Testis (tissue), 3 donors: Measurements from ENCODE around the gene DRAXIN. TPM values are rescaled to one million over a fixed set of nuclear protein-coding genes. Genes with fewer than 3 reads are reported as not detected.

Experiments used
- polyA plus RNA-seq: library from polyadenylated mRNA; stranded (reverse); fragments of 350-450 nt; fragmentation: Illumina TruSeq; extraction: RNeasy Lipid Tissue Mini Kit (QIAGEN cat#74804); gene quantifications from one replicate; pipeline ENCODE4 v1.2.3, GENCODE V29; 2014; ENCODE audit warnings: low read depth, low replicate concordance; ENCODE audit not compliant: insufficient read depth
- total RNA-seq, 2 donors: library from RNA; depleted of rRNA; stranded (reverse); fragments of >200 nt; gene quantifications; one replicate each; pipeline ENCODE4 v1.2.3, GENCODE V29; 2016

DRAXIN gene
- total and polyA plus RNA-seq, 3 donors from 2014 or later, result 0.53 to 0.93 (median 0.79) TPM

Other genes starting within 250 kb of the DRAXIN start
- 1 to 10 TPM; 6.8 to 8.8 TPM for gene DISP3, start 212.6 kb upstream of the DRAXIN start, total RNA-seq
- 7.3 TPM for gene DISP3, start 212.6 kb upstream of the DRAXIN start, polyA plus RNA-seq
- gene FBXO2, start 37.3 kb upstream of the DRAXIN start, total RNA-seq, result 10 to 100 TPM; 11.3 to 17.3 TPM
- 19.0 TPM for gene FBXO2, start 37.3 kb upstream of the DRAXIN start, polyA plus RNA-seq
- 10 to 100 TPM; 28.0 to 31.3 TPM for gene FBXO44, start 36.8 kb upstream of the DRAXIN start, total RNA-seq
- 36.4 TPM for gene FBXO44, start 36.8 kb upstream of the DRAXIN start, polyA plus RNA-seq
- gene FBXO6, start 27.5 kb upstream of the DRAXIN start, total RNA-seq, result 10 to 100 TPM in 1 of 2 donors, 1 to 10 TPM in 1; 7.8 to 17.3 TPM
- 15.8 TPM for gene FBXO6, start 27.5 kb upstream of the DRAXIN start, polyA plus RNA-seq
- 100 to 1,000 TPM; 115 to 116 TPM for gene MAD2L2, start 10.6 kb upstream of the DRAXIN start, total RNA-seq
- 77.0 TPM for gene MAD2L2, start 10.6 kb upstream of the DRAXIN start, polyA plus RNA-seq
- 10 to 100 TPM; 64.1 to 75.3 TPM for gene AGTRAP, start 44.4 kb downstream of the DRAXIN start, total RNA-seq
- gene AGTRAP, start 44.4 kb downstream of the DRAXIN start, polyA plus RNA-seq, result 49.2 TPM
- 10 to 100 TPM; 26.0 to 34.5 TPM for gene C1orf167, start 70.5 kb downstream of the DRAXIN start, total RNA-seq
- gene C1orf167, start 70.5 kb downstream of the DRAXIN start, polyA plus RNA-seq, result 64.2 TPM
- gene MTHFR, start 114.3 kb downstream of the DRAXIN start, total RNA-seq, result 10 to 100 TPM; 68.3 to 78.3 TPM
- gene MTHFR, start 114.3 kb downstream of the DRAXIN start, polyA plus RNA-seq, result 30.4 TPM
- gene CLCN6, start 114.5 kb downstream of the DRAXIN start, total RNA-seq, result 10 to 100 TPM; 57.1 to 91.7 TPM
- gene CLCN6, start 114.5 kb downstream of the DRAXIN start, polyA plus RNA-seq, result 47.9 TPM
- not detected for gene NPPA, start 156.1 kb downstream of the DRAXIN start, total RNA-seq
- gene NPPA, start 156.1 kb downstream of the DRAXIN start, polyA plus RNA-seq, result not detected
- gene NPPB, start 167.2 kb downstream of the DRAXIN start, total RNA-seq, result under 1 TPM in 1 of 2 donors, not detected in 1; 0.50 TPM
- gene NPPB, start 167.2 kb downstream of the DRAXIN start, polyA plus RNA-seq, result not detected
- 100 to 1,000 TPM; 140 to 144 TPM for gene KIAA2013, start 234.7 kb downstream of the DRAXIN start, total RNA-seq
- 73.5 TPM for gene KIAA2013, start 234.7 kb downstream of the DRAXIN start, polyA plus RNA-seq
- gene PLOD1, start 243.0 kb downstream of the DRAXIN start, total RNA-seq, result 10 to 100 TPM; 33.1 to 62.0 TPM
- 41.3 TPM for gene PLOD1, start 243.0 kb downstream of the DRAXIN start, polyA plus RNA-seq